Measurements from ENCODE around the gene ATP2B2. TPM values are rescaled to one million over a fixed set of nuclear protein-coding genes. Genes with fewer than 3 reads are reported as not detected.

ATP2B2 gene
- total RNA-seq, 3 donors from 2014 or later = 0.09 to 0.70 (median 0.12) TPM

GRCh38 chr3:10280177-10280529 is 225.2 kb downstream of the ATP2B2 start:
- H3K4me3 ChIP-seq = no peak overlapping the region
- DNase-seq (no peak), ATAC-seq (no peak)
- intact Hi-C loops (cut with DNase I, micrococcal nuclease) = no loop called here
- H3K36me3 ChIP-seq (ENCODE audit: low read depth) = no peaks in the 10 kb centered on the region
- H3K9me3 ChIP-seq = no peaks in the 10 kb centered on the region
- no peaks in the 10 kb centered on the region for H3K4me1 ChIP-seq (ENCODE audit: low read depth)
- no peak for TF ChIP-seq CTCF (IDR thresholded peaks at IDR 0.05)

GRCh38 chr3:10279384-10280176 is 225.8 kb downstream of the ATP2B2 start:
- no peaks in the 10 kb centered on the region for H3K4me1 ChIP-seq (ENCODE audit: low read depth)
- H3K36me3 ChIP-seq (ENCODE audit: low read depth) = no peaks in the 10 kb centered on the region
- TF ChIP-seq CTCF (IDR thresholded peaks at IDR 0.05) = no peak
- intact Hi-C loops (cut with DNase I, micrococcal nuclease) = no loop called here
- no peak for DNase-seq
- H3K4me3 ChIP-seq = no peak overlapping the region
- no peaks in the 10 kb centered on the region for H3K9me3 ChIP-seq
- no peak for ATAC-seq

- no peak for TF ChIP-seq CTCF (IDR thresholded peaks at IDR 0.05)
- Histone ChIP-seq H3K4me3 (no peak overlapping the region), H3K4me1 (ENCODE audit: low read depth) (no peaks in the 10 kb centered on the region), H3K36me3 (ENCODE audit: low read depth) (no peaks in the 10 kb centered on the region), H3K9me3 (no peaks in the 10 kb centered on the region)
- ATAC-seq = no peak
- no peak for DNase-seq
- intact Hi-C loops (cut with DNase I, micrococcal nuclease) = no loop called here
Measured at GRCh38 chr3:10278501-10278900, 226.9 kb downstream of the ATP2B2 start.

GRCh38 chr3:10277115-10277625 is 228.2 kb downstream of the ATP2B2 start:
- H3K36me3 ChIP-seq (ENCODE audit: low read depth) = peaks cover under 1% of the 10 kb centered on the region
- intact Hi-C loops (cut with DNase I, micrococcal nuclease) = no loop called here
- TF ChIP-seq CTCF (IDR thresholded peaks at IDR 0.05) = no peak
- no peaks in the 10 kb centered on the region for H3K4me1 ChIP-seq (ENCODE audit: low read depth)
- H3K9me3 ChIP-seq = no peaks in the 10 kb centered on the region
- ATAC-seq (no peak), DNase-seq (no peak)
- H3K4me3 ChIP-seq = no peak overlapping the region

- DNase-seq (no peak), ATAC-seq (no peak)
- Histone ChIP-seq H3K4me3 (no peak overlapping the region), H3K9me3 (no peaks in the 10 kb centered on the region), H3K4me1 (ENCODE audit: low read depth) (no peaks in the 10 kb centered on the region), H3K36me3 (ENCODE audit: low read depth) (peaks cover 5% of the 10 kb centered on the region)
- TF ChIP-seq CTCF (IDR thresholded peaks at IDR 0.05) = no peak
- intact Hi-C loops (cut with DNase I, micrococcal nuclease) = no loop called here
Measured at GRCh38 chr3:10274601-10275000, 230.8 kb downstream of the ATP2B2 start.

Small RNA genes within 50 kb of the gene (microRNA-seq; reads per million reads assigned to microRNA genes)
- not detected for gene MIR378B
- not detected for gene MIR885

Other genes with a start within 250 kb of the ATP2B2 start
- under 1 TPM; 0.51 to 0.63 (median 0.55) TPM for gene GHRL, start 212.6 kb downstream of the ATP2B2 start, total RNA-seq
- gene SEC13, start 184.5 kb downstream of the ATP2B2 start, total RNA-seq = 100 to 1,000 TPM in 1 of 3 donors, 10 to 100 TPM in 2; 88.1 to 127 (median 95.3) TPM